OCI-LY1 (cell line): ENCODE measurements around the gene GCN1.

ENCODE experiments used
- H2AFZ ChIP-seq: fragments of 200-600 bp; sonication (generic), shearing (Covaris generic); 2 replicates; pipeline ENCODE4 v1.6.0; 2014; ENCODE audit warnings: antibody characterized with exemption, mild to moderate bottlenecking, low read length
- H3F3A ChIP-seq: fragments of 200-600 bp; sonication (generic), shearing (Covaris generic); 2 replicates; pipeline ENCODE4 v1.6.0; 2014; ENCODE audit warnings: mild to moderate bottlenecking, antibody characterized with exemption, low read length, moderate library complexity; ENCODE audit not compliant: insufficient read depth
- H3K27ac ChIP-seq: fragments of 200-600 bp; sonication (generic); 2 replicates; pipeline ENCODE4 v1.5.1; 2014; ENCODE audit warnings: low read length, mixed run types, mild to moderate bottlenecking, low read depth; ENCODE audit not compliant: poor library complexity, severe bottlenecking
- H3K27me3 ChIP-seq: fragments of 200-600 bp; sonication (generic); 2 replicates; pipeline ENCODE4 v1.6.0; 2014; ENCODE audit warnings: antibody characterized with exemption, mild to moderate bottlenecking, low read length, moderate library complexity; ENCODE audit not compliant: insufficient read depth
- H3K36me3 ChIP-seq: fragments of 200-600 bp; sonication (generic); 2 replicates; pipeline ENCODE4 v1.6.1; 2014; ENCODE audit warnings: mild to moderate bottlenecking, antibody characterized with exemption, low read length, moderate library complexity, mixed read lengths; ENCODE audit not compliant: insufficient read depth
- H3K4me1 ChIP-seq: fragments of 200-600 bp; sonication (generic); 2 replicates; pipeline ENCODE4 v1.5.1; 2014; ENCODE audit warnings: mild to moderate bottlenecking, low read length, moderate library complexity; ENCODE audit not compliant: insufficient read depth, severe bottlenecking
- H3K4me2 ChIP-seq: fragments of 200-600 bp; sonication (generic), shearing (Covaris generic); 2 replicates; pipeline ENCODE4 v1.6.1; 2014; ENCODE audit warnings: low read length
- H3K4me3 ChIP-seq: fragments of 200-600 bp; sonication (generic); 2 replicates; pipeline ENCODE4 v1.5.1; 2014; ENCODE audit warnings: low read length, low read depth, mild to moderate bottlenecking, mixed read lengths; ENCODE audit not compliant: poor library complexity, severe bottlenecking
- H3K79me2 ChIP-seq: fragments of 200-600 bp; shearing (Covaris generic); 2 replicates; pipeline ENCODE4 v1.6.1; 2016; ENCODE audit warnings: mixed run types, low read length, mixed read lengths; ENCODE audit not compliant: insufficient read depth
- H3K9ac ChIP-seq: fragments of 200-600 bp; sonication (generic), shearing (Covaris generic); 2 replicates; pipeline ENCODE4 v1.6.1; 2014; ENCODE audit warnings: mild to moderate bottlenecking, low read length, mixed read lengths
- H3K9me2 ChIP-seq: fragments of 200-600 bp; sonication (generic), shearing (Covaris generic); 2 replicates; pipeline ENCODE4 v1.6.1; 2014; ENCODE audit warnings: low read depth, mild to moderate bottlenecking, low read length, mixed read lengths
- H3K9me3 ChIP-seq: fragments of 200-600 bp; shearing (Covaris generic); 2 replicates; pipeline ENCODE4 v1.6.1; 2014; ENCODE audit warnings: low read length, mixed read lengths
- H4K20me1 ChIP-seq: fragments of 200-600 bp; sonication (generic), shearing (Covaris generic); 2 replicates; pipeline ENCODE4 v1.6.0; 2016; ENCODE audit warnings: mild to moderate bottlenecking, low read length; ENCODE audit not compliant: insufficient read depth
- CTCF ChIP-seq: fragments of 200-600 bp; sonication (generic), shearing (Covaris generic); IDR thresholded peaks from 2 replicates; pipeline ENCODE4 v1.5.1; 2017; ENCODE audit warnings: mild to moderate bottlenecking, antibody characterized with exemption, low read length, moderate library complexity, mixed read lengths
- EZH2 ChIP-seq: fragments of 200-600 bp; sonication (generic), shearing (Covaris generic); IDR thresholded peaks from 2 replicates; pipeline ENCODE4 v1.8.0; 2017; ENCODE audit warnings: borderline replicate concordance, mixed run types, mild to moderate bottlenecking, antibody characterized with exemption, low read length, moderate library complexity, mixed read lengths

GCN1 gene

GRCh38 chr12:120172053-120172452 lies 22.5 kb downstream of the GCN1 start:
- no peaks in the 10 kb centered on the region for H3K79me2 ChIP-seq
- H2AFZ ChIP-seq: no peak overlapping the region
- no peak overlapping the region for H3K27ac ChIP-seq
- H3K4me1 ChIP-seq: peaks cover 13% of the 10 kb centered on the region
- H3K27me3 ChIP-seq: no peaks in the 10 kb centered on the region
- no peaks in the 10 kb centered on the region for H3F3A ChIP-seq
- no peak overlapping the region for H3K4me3 ChIP-seq
- peaks cover 92% of the 10 kb centered on the region for H3K36me3 ChIP-seq
- H3K9me3 ChIP-seq: no peaks in the 10 kb centered on the region
- no peaks in the 10 kb centered on the region for H4K20me1 ChIP-seq
- no peak overlapping the region for H3K9ac ChIP-seq
- H3K4me2 ChIP-seq: no peak overlapping the region
- no peak for TF ChIP-seq CTCF
- no peaks in the 10 kb centered on the region for H3K9me2 ChIP-seq

GRCh38 chr12:120170631-120171030 lies 23.9 kb downstream of the GCN1 start:
- H3K36me3 ChIP-seq: peaks cover 85% of the 10 kb centered on the region
- H3K4me2 ChIP-seq: no peak overlapping the region
- H4K20me1 ChIP-seq: no peaks in the 10 kb centered on the region

GRCh38 chr12:120169946-120170345 lies 24.6 kb downstream of the GCN1 start:
- peaks cover 25% of the 10 kb centered on the region for H3K4me1 ChIP-seq
- H3K4me2 ChIP-seq: no peak overlapping the region
- H3K79me2 ChIP-seq: no peaks in the 10 kb centered on the region
- no peaks in the 10 kb centered on the region for H3K9me3 ChIP-seq
- H3K36me3 ChIP-seq: peaks cover 85% of the 10 kb centered on the region
- H2AFZ ChIP-seq: no peak overlapping the region
- no peak for TF ChIP-seq CTCF
- no peak for TF ChIP-seq EZH2
- H3F3A ChIP-seq: no peaks in the 10 kb centered on the region
- H3K9ac ChIP-seq: no peak overlapping the region
- no peak overlapping the region for H3K4me3 ChIP-seq
- H3K27ac ChIP-seq: no peak overlapping the region
- H3K9me2 ChIP-seq: no peaks in the 10 kb centered on the region
- H3K27me3 ChIP-seq: no peaks in the 10 kb centered on the region
- no peaks in the 10 kb centered on the region for H4K20me1 ChIP-seq

More at GRCh38 chr12:120170631-120171030, 23.9 kb downstream of the GCN1 start:
- Histone ChIP-seq H3K9ac (no peak overlapping the region), H3K4me1 (peaks cover 25% of the 10 kb centered on the region), H3K4me3 (no peak overlapping the region), H3K27me3 (no peaks in the 10 kb centered on the region), H2AFZ (no peak overlapping the region), H3K9me2 (no peaks in the 10 kb centered on the region), H3K27ac (no peak overlapping the region), H3K9me3 (no peaks in the 10 kb centered on the region), H3K79me2 (no peaks in the 10 kb centered on the region), H3F3A (no peaks in the 10 kb centered on the region)
- TF ChIP-seq EZH2 (no peak), CTCF (no peak)
